ENCODE measurements around the gene AMBN.

Gene AMBN

GRCh38 chr4:70627620-70628019, 35.6 kb downstream of the AMBN start:
- no peak for TF ChIP-seq CTCF (IDR thresholded peaks at IDR 0.05; ENCODE audit: low read depth, low read length)
- Histone ChIP-seq H3K9me3 (no peaks in the 10 kb centered on the region), H3K27me3 (no peaks in the 10 kb centered on the region; the same call in 1 of the 2 replicates), H3K4me1 (no peaks in the 10 kb centered on the region), H3K36me3 (no peaks in the 10 kb centered on the region), H3K4me3 (ENCODE audit: low read depth, low read length) (no peak overlapping the region)
- no peak for DNase-seq

GRCh38 chr4:70628444-70628843, 36.4 kb downstream of the AMBN start, which contains the start of gene ENAM:
ENAM (plus strand) TSS chr4:70628744; CDS start chr4:70629501, 757 bp downstream.
- H3K4me1 ChIP-seq, result no peaks in the 10 kb centered on the region
- TF ChIP-seq CTCF (IDR thresholded peaks at IDR 0.05; ENCODE audit: low read depth, low read length), result no peak

GRCh38 chr4:70629469-70630090, 37.5 kb downstream of the AMBN start:
- no peak overlapping the region for H3K4me3 ChIP-seq (ENCODE audit: low read depth, low read length)
- no peak for DNase-seq
- TF ChIP-seq CTCF (IDR thresholded peaks at IDR 0.05; ENCODE audit: low read depth, low read length), result no peak
- H3K9me3 ChIP-seq, result no peaks in the 10 kb centered on the region
- no peaks in the 10 kb centered on the region for H3K4me1 ChIP-seq
- no peaks in the 10 kb centered on the region for H3K36me3 ChIP-seq
- no peaks in the 10 kb centered on the region; the same call in 1 of the 2 replicates for H3K27me3 ChIP-seq

More at GRCh38 chr4:70628444-70628843, 36.4 kb downstream of the AMBN start, which contains the start of gene ENAM:
- no peaks in the 10 kb centered on the region for H3K36me3 ChIP-seq
- H3K9me3 ChIP-seq, result no peaks in the 10 kb centered on the region
- no peak within 1 kb of the TSS for H3K4me3 ChIP-seq (ENCODE audit: low read depth, low read length)
- no peak for DNase-seq
- no peaks in the 10 kb centered on the region; the same call in 1 of the 2 replicates for H3K27me3 ChIP-seq

- H3K36me3 ChIP-seq, result no peaks in the 10 kb centered on the region
- no peak overlapping the region for H3K4me3 ChIP-seq (ENCODE audit: low read depth, low read length)
- H3K9me3 ChIP-seq, result no peaks in the 10 kb centered on the region
- DNase-seq, result no peak
- no peaks in the 10 kb centered on the region; the same call in 1 of the 2 replicates for H3K27me3 ChIP-seq
- H3K4me1 ChIP-seq, result no peaks in the 10 kb centered on the region
- no peak for TF ChIP-seq CTCF (IDR thresholded peaks at IDR 0.05; ENCODE audit: low read depth, low read length)
Observed at GRCh38 chr4:70630162-70630561, 38.1 kb downstream of the AMBN start.

- Histone ChIP-seq H3K27me3 (no peaks in the 10 kb centered on the region; the same call in 1 of the 2 replicates), H3K36me3 (no peaks in the 10 kb centered on the region), H3K4me3 (ENCODE audit: low read depth, low read length) (no peak overlapping the region), H3K4me1 (no peaks in the 10 kb centered on the region), H3K9me3 (no peaks in the 10 kb centered on the region)
- no peak for TF ChIP-seq CTCF (IDR thresholded peaks at IDR 0.05; ENCODE audit: low read depth, low read length)
- DNase-seq, result no peak
Observed at GRCh38 chr4:70632028-70632427, 40.0 kb downstream of the AMBN start.

GRCh38 chr4:70634482-70634881, 42.4 kb downstream of the AMBN start:
- no peak overlapping the region for H3K4me3 ChIP-seq (ENCODE audit: low read depth, low read length)
- peaks cover 5% of the 10 kb centered on the region for H3K27me3 ChIP-seq
- no peak for DNase-seq
- H3K9me3 ChIP-seq, result no peaks in the 10 kb centered on the region
- no peaks in the 10 kb centered on the region for H3K4me1 ChIP-seq
- no peaks in the 10 kb centered on the region for H3K36me3 ChIP-seq
- no peak for TF ChIP-seq CTCF (IDR thresholded peaks at IDR 0.05; ENCODE audit: low read depth, low read length)
